Choroid plexus epithelial cell (primary cell): Measurements from ENCODE around the gene INPP4B.

ENCODE experiments used
- DNase-seq: peaks from one replicate; pipeline ENCODE4 v3.0.0-alpha.2; 2010; ENCODE audit warnings: low read depth
- H3K4me3 ChIP-seq: 2 replicates; pipeline ENCODE4 v1.5.1; 2011; ENCODE audit warnings: low read depth, mild to moderate bottlenecking, control low read depth, low read length, moderate library complexity
- TF ChIP-seq, protein P1 (sequence below): conservative IDR thresholded peaks from 2 replicates; pipeline ENCODE4 v1.5.1; 2011; ENCODE audit warnings: low read depth, mild to moderate bottlenecking, control low read depth, inconsistent platforms, low read length, moderate library complexity

The INPP4B gene

DNA sequence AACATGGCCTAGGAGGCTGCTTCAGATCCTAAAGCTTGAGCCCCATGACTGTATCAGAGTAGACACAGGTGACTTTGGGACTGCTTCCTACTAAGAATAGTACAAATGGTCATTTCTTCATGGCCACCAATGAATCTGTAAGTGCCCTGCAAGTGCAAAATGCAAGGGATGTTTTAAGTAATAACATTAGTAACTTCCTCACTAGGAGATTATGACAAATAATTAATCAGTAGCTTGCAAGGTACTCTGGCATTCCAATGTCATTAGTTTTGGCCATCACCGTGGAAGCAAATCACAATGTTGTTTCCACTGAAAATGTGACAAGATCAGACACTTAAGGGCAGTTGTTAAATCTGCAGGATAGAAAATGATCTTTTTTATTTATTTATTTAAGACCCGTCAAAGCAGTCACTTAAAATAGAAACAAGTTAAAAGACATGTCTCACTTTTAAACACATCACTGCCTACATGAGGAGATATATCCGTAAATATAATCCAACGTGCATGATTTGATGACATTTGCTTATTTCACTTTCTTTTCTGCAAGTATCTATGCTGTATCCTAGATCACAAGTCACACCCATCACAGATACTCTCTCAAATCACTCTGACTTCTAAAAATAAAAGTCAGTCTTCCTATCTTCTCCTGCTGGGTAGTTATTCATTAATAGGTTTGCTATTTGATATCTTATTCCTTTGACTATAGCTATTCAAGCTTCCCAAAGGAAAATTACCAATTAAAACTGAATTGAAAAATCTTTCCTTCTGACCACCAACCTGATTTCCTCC is 809.1 kb downstream of the INPP4B start:
- TF ChIP-seq, protein P1, sequence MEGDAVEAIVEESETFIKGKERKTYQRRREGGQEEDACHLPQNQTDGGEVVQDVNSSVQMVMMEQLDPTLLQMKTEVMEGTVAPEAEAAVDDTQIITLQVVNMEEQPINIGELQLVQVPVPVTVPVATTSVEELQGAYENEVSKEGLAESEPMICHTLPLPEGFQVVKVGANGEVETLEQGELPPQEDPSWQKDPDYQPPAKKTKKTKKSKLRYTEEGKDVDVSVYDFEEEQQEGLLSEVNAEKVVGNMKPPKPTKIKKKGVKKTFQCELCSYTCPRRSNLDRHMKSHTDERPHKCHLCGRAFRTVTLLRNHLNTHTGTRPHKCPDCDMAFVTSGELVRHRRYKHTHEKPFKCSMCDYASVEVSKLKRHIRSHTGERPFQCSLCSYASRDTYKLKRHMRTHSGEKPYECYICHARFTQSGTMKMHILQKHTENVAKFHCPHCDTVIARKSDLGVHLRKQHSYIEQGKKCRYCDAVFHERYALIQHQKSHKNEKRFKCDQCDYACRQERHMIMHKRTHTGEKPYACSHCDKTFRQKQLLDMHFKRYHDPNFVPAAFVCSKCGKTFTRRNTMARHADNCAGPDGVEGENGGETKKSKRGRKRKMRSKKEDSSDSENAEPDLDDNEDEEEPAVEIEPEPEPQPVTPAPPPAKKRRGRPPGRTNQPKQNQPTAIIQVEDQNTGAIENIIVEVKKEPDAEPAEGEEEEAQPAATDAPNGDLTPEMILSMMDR: no peak
- DNase-seq: no peak

DNA sequence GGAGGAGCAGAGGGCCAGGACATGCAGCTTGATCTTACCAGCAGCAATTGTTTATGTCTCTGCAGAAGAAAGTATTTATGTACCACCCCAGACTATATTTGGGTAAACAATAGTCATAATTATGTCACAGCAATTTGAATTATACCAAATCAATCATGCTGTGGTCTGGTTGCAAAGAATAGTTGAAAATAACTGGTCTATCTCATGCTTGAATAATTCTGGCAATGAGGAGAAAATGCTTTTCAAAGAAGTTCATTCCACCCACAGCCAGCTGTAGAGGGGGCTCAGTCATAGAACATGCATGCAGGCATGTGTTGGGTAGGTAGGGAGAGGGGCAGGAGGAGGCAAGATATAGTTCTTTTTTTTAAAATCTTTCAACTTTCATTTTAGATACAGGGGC is 810.5 kb downstream of the INPP4B start:
- TF ChIP-seq, protein P1: no peak
- H3K4me3 ChIP-seq: no peak overlapping the region
- DNase-seq: no peak

More for the DNA sequence above, 809.1 kb downstream of the INPP4B start:
- H3K4me3 ChIP-seq: no peak overlapping the region

DNA sequence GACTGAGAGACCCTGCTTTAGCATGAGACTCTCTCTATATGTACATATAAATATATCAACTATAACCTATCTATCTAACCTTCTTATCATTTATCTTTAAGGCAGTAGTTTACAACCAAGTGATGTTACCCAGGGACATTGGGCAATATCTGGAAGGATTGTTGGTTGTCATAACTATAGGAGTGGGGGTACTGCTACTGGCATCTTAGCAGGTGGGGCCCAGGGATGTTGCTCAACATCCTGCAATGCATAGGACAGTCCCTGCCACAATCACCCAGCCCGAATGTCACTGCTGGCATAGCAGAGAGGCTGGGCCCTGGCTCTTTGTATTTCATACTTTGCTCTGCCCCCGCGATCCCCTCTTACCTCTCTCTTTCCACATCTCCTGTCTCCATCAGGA is 812.0 kb downstream of the INPP4B start:
- no peak overlapping the region for H3K4me3 ChIP-seq
- TF ChIP-seq, protein P1: no peak
- DNase-seq: no peak

DNA sequence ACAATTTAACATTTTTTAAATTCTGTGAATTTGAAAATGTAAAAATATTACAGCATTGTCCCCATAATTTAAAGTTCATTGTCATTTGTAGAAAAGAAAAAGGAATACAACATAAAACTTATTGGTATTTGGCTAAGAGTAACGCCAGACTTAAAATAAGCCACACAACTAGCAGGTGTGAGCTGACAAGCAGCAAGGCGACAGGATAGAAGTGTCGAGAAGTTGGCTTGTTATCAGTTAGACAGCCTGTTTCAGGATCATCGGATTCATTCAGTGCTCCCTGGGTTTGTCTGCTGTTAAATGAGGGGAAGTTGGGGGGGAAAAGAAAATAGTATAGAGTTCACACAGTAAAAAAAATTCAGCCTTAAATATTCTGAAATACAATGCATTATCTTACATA is 816.1 kb downstream of the INPP4B start:
- TF ChIP-seq, protein P1: no peak
- no peak for DNase-seq
- no peak overlapping the region for H3K4me3 ChIP-seq

DNA sequence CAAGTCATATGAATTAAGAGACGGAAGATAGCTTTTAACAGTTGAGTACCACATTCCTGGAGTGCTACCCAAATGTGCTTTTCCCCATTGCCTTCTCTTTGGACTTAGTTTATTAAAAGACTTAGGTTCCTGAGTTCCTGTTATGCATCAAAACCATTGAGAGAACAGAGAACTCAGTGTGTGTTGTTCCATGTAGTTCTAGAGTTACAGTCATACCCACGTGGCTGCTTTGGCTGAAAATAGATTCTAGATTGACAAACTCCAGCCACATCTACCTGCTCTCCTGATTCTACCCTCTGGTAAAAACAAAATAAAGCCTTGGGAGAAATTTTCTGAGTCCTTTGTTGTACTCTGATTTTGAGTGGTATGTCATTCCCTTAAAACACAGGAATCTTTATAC is 824.3 kb downstream of the INPP4B start:
- TF ChIP-seq, protein P1: no peak
- DNase-seq: no peak
- no peak overlapping the region for H3K4me3 ChIP-seq

DNA sequence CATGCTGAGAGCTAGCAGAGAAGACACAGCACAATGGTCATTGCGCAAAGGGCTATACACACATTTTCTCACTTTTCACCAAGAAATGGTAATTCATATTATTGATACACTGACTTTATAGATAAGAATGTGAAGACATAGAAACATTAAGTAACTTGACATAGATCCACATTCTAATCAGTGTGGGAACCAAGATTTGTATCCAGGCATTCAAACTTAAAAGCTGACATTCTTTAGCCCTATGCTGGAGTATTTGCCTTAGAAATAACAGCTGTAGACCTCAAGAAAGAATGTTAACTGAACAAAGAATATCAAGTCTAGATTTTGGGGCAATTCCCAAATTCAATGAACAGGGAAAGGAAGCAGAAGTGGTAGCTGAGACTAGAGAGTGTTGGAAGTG is 824.9 kb downstream of the INPP4B start:
- DNase-seq: no peak
- TF ChIP-seq, protein P1: no peak
- no peak overlapping the region for H3K4me3 ChIP-seq

DNA sequence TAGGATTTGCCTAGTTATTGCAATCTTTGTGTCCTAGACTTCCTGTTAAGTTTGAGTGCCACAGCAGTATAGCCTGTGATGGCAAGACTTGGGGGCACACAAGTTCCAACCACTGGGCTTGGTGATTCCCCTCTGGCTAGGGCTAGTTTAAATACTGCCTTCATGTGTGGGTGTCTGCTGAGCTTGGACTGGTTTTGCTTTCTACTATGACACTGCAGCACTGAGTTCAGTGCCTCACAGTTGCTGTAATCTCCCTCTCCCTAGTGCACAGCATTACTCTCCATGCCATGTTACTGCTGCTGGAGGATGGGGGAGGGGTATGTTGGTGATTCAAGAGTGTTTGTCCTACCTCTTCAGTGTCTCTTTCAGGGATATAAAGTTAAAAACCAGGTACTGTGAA is 830.1 kb downstream of the INPP4B start:
- no peak for DNase-seq
- TF ChIP-seq, protein P1: no peak
- H3K4me3 ChIP-seq: no peak overlapping the region
